ENCODE measurements around the gene PIEZO2. TPM values are rescaled to one million over a fixed set of nuclear protein-coding genes. Genes with fewer than 3 reads are reported as not detected.

Gene PIEZO2
- total RNA-seq, 1 experiment from 2014 or later: not detected

DNA sequence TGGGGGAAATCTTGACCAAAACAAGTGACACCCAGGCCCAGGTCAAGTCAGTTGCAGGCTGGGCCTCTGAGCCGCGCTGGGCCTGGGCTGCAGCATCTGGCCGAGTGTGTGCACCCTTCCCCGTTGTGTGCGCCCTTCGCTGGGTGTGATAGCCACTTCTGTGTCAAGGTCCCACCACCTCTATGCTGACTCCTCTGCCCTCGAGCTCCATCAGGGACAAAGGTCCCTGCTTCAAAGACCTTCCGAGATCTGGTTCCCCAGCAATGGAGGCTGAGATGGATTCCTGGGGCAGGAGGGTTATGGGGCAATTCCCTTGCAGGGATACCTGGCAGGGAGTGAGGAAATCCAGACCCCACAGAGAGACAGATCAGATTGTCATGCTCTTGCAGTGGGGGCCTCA, 93.6 kb downstream of the PIEZO2 start:
- Histone ChIP-seq H3K9me2 (replicated peaks; ENCODE audit: insufficient read depth, low read length) (no peaks in the 10 kb centered on the region), H4K20me1 (ENCODE audit: insufficient read depth, low read depth, low read length) (no peaks in the 10 kb centered on the region), H3K4me1 (ENCODE audit: low read length) (no peaks in the 10 kb centered on the region), H3K79me2 (ENCODE audit: low read length) (no peaks in the 10 kb centered on the region), H2AFZ (ENCODE audit: low read length) (no peak overlapping the region), H3K9ac (ENCODE audit: low read length) (no peak overlapping the region), H3K36me3 (ENCODE audit: insufficient read depth, low read length) (no peaks in the 10 kb centered on the region), H3K9me3 (ENCODE audit: low read length) (no peaks in the 10 kb centered on the region), H3K4me3 (ENCODE audit: low read length) (no peak overlapping the region), H3K27ac (ENCODE audit: low read length) (no peak overlapping the region), H3K4me2 (ENCODE audit: low read depth, low read length, poor library complexity, severe bottlenecking) (no peak overlapping the region), H3K27me3 (ENCODE audit: low read length) (no peaks in the 10 kb centered on the region)
- DNase-seq: no peak

GRCh38 chr18:11054497-11054896, 94.9 kb downstream of the PIEZO2 start:
- no peaks in the 10 kb centered on the region for H3K36me3 ChIP-seq (ENCODE audit: insufficient read depth, low read length)
- no peak overlapping the region for H3K9ac ChIP-seq (ENCODE audit: low read length)
- no peak overlapping the region for H3K4me2 ChIP-seq (ENCODE audit: low read depth, low read length, poor library complexity, severe bottlenecking)
- H2AFZ ChIP-seq (ENCODE audit: low read length): no peak overlapping the region
- H3K4me1 ChIP-seq (ENCODE audit: low read length): no peaks in the 10 kb centered on the region
- no peaks in the 10 kb centered on the region for H3K27me3 ChIP-seq (ENCODE audit: low read length)
- H3K9me2 ChIP-seq (replicated peaks; ENCODE audit: insufficient read depth, low read length): no peaks in the 10 kb centered on the region
- H3K4me3 ChIP-seq (ENCODE audit: low read length): no peak overlapping the region
- H3K9me3 ChIP-seq (ENCODE audit: low read length): no peaks in the 10 kb centered on the region
- no peaks in the 10 kb centered on the region for H4K20me1 ChIP-seq (ENCODE audit: insufficient read depth, low read depth, low read length)
- no peak for DNase-seq
- no peak overlapping the region for H3K27ac ChIP-seq (ENCODE audit: low read length)
- H3K79me2 ChIP-seq (ENCODE audit: low read length): no peaks in the 10 kb centered on the region

GRCh38 chr18:11053293-11053692, 96.1 kb downstream of the PIEZO2 start:
- no peaks in the 10 kb centered on the region for H3K9me2 ChIP-seq (replicated peaks; ENCODE audit: insufficient read depth, low read length)
- H3K9ac ChIP-seq (ENCODE audit: low read length): no peak overlapping the region
- H3K79me2 ChIP-seq (ENCODE audit: low read length): no peaks in the 10 kb centered on the region
- H3K27ac ChIP-seq (ENCODE audit: low read length): no peak overlapping the region
- no peak overlapping the region for H2AFZ ChIP-seq (ENCODE audit: low read length)
- H3K27me3 ChIP-seq (ENCODE audit: low read length): no peaks in the 10 kb centered on the region
- no peaks in the 10 kb centered on the region for H3K4me1 ChIP-seq (ENCODE audit: low read length)
- no peak for DNase-seq
- no peaks in the 10 kb centered on the region for H4K20me1 ChIP-seq (ENCODE audit: insufficient read depth, low read depth, low read length)
- H3K9me3 ChIP-seq (ENCODE audit: low read length): no peaks in the 10 kb centered on the region
- no peaks in the 10 kb centered on the region for H3K36me3 ChIP-seq (ENCODE audit: insufficient read depth, low read length)
- no peak overlapping the region for H3K4me2 ChIP-seq (ENCODE audit: low read depth, low read length, poor library complexity, severe bottlenecking)
- no peak overlapping the region for H3K4me3 ChIP-seq (ENCODE audit: low read length)

GRCh38 chr18:11052800-11053199, 96.6 kb downstream of the PIEZO2 start:
- Histone ChIP-seq H3K27me3 (ENCODE audit: low read length) (no peaks in the 10 kb centered on the region), H2AFZ (ENCODE audit: low read length) (no peak overlapping the region), H3K4me1 (ENCODE audit: low read length) (no peaks in the 10 kb centered on the region), H3K4me3 (ENCODE audit: low read length) (no peak overlapping the region), H4K20me1 (ENCODE audit: insufficient read depth, low read depth, low read length) (no peaks in the 10 kb centered on the region), H3K27ac (ENCODE audit: low read length) (no peak overlapping the region), H3K9me2 (replicated peaks; ENCODE audit: insufficient read depth, low read length) (no peaks in the 10 kb centered on the region), H3K9ac (ENCODE audit: low read length) (no peak overlapping the region), H3K36me3 (ENCODE audit: insufficient read depth, low read length) (no peaks in the 10 kb centered on the region), H3K9me3 (ENCODE audit: low read length) (no peaks in the 10 kb centered on the region), H3K79me2 (ENCODE audit: low read length) (no peaks in the 10 kb centered on the region), H3K4me2 (ENCODE audit: low read depth, low read length, poor library complexity, severe bottlenecking) (no peak overlapping the region)
- DNase-seq: no peak

DNA sequence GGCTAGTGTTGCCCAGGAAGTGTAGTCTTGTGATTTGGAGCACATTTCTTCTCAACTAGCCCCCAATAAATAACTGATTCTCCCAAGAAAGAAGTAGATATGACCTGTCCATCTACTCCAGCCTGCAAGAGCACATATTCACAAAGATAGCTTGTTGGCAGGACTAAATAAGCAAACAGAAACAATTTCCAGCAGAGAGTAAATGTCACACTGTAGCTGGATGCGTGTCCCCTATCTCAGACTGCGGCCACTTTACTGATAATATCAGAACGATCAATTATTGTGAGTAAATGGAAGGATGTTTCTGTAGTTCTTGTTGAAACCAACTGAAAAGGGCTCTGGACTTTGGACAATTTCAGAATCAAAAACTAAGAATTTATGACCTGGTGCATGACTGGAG, 97.9 kb downstream of the PIEZO2 start:
- no peaks in the 10 kb centered on the region for H3K4me1 ChIP-seq (ENCODE audit: low read length)
- no peaks in the 10 kb centered on the region for H3K9me3 ChIP-seq (ENCODE audit: low read length)
- no peaks in the 10 kb centered on the region for H3K36me3 ChIP-seq (ENCODE audit: insufficient read depth, low read length)
- no peak overlapping the region for H3K9ac ChIP-seq (ENCODE audit: low read length)
- no peak for DNase-seq
- no peaks in the 10 kb centered on the region for H4K20me1 ChIP-seq (ENCODE audit: insufficient read depth, low read depth, low read length)
- H3K27me3 ChIP-seq (ENCODE audit: low read length): no peaks in the 10 kb centered on the region
- no peak overlapping the region for H2AFZ ChIP-seq (ENCODE audit: low read length)
- H3K27ac ChIP-seq (ENCODE audit: low read length): no peak overlapping the region
- no peaks in the 10 kb centered on the region for H3K9me2 ChIP-seq (replicated peaks; ENCODE audit: insufficient read depth, low read length)
- H3K4me3 ChIP-seq (ENCODE audit: low read length): no peak overlapping the region
- no peak overlapping the region for H3K4me2 ChIP-seq (ENCODE audit: low read depth, low read length, poor library complexity, severe bottlenecking)
- H3K79me2 ChIP-seq (ENCODE audit: low read length): no peaks in the 10 kb centered on the region

- no peak for DNase-seq
- Histone ChIP-seq H2AFZ (ENCODE audit: low read length) (no peak overlapping the region), H4K20me1 (ENCODE audit: insufficient read depth, low read depth, low read length) (no peaks in the 10 kb centered on the region), H3K9me3 (ENCODE audit: low read length) (no peaks in the 10 kb centered on the region), H3K27me3 (ENCODE audit: low read length) (no peaks in the 10 kb centered on the region), H3K79me2 (ENCODE audit: low read length) (no peaks in the 10 kb centered on the region), H3K9me2 (replicated peaks; ENCODE audit: insufficient read depth, low read length) (no peaks in the 10 kb centered on the region), H3K4me3 (ENCODE audit: low read length) (no peak overlapping the region), H3K4me2 (ENCODE audit: low read depth, low read length, poor library complexity, severe bottlenecking) (no peak overlapping the region), H3K27ac (ENCODE audit: low read length) (no peak overlapping the region), H3K9ac (ENCODE audit: low read length) (no peak overlapping the region), H3K36me3 (ENCODE audit: insufficient read depth, low read length) (no peaks in the 10 kb centered on the region), H3K4me1 (ENCODE audit: low read length) (no peaks in the 10 kb centered on the region)
Observed at GRCh38 chr18:11050966-11051365, 98.4 kb downstream of the PIEZO2 start.

DNA sequence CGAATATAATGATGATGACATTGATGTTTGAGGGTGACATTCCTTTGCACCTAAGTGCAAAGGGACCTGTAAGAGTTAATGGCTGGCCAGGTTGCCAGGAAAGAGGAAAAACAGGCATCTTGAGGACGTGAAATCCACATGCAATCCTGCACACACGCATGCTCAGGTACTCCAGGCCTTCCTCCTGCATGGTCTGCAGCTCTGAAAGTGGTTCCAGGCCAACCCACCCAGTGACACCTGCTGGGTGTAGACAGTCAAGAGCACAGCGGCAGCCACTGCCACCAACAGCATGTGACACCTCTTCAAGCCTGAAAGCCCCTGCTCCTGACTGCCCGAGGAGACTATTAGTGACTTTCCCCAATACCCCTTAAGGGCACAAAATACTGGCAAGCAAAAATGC, 101.6 kb downstream of the PIEZO2 start:
- Histone ChIP-seq H3K4me3 (ENCODE audit: low read length) (no peak overlapping the region), H3K27me3 (ENCODE audit: low read length) (no peaks in the 10 kb centered on the region), H3K27ac (ENCODE audit: low read length) (no peak overlapping the region), H3K4me1 (ENCODE audit: low read length) (no peaks in the 10 kb centered on the region), H3K9me3 (ENCODE audit: low read length) (no peaks in the 10 kb centered on the region), H3K9ac (ENCODE audit: low read length) (no peak overlapping the region), H3K9me2 (replicated peaks; ENCODE audit: insufficient read depth, low read length) (no peaks in the 10 kb centered on the region), H2AFZ (ENCODE audit: low read length) (no peak overlapping the region), H3K36me3 (ENCODE audit: insufficient read depth, low read length) (no peaks in the 10 kb centered on the region), H3K79me2 (ENCODE audit: low read length) (no peaks in the 10 kb centered on the region), H3K4me2 (ENCODE audit: low read depth, low read length, poor library complexity, severe bottlenecking) (no peak overlapping the region), H4K20me1 (ENCODE audit: insufficient read depth, low read depth, low read length) (no peaks in the 10 kb centered on the region)
- no peak for DNase-seq

DNA sequence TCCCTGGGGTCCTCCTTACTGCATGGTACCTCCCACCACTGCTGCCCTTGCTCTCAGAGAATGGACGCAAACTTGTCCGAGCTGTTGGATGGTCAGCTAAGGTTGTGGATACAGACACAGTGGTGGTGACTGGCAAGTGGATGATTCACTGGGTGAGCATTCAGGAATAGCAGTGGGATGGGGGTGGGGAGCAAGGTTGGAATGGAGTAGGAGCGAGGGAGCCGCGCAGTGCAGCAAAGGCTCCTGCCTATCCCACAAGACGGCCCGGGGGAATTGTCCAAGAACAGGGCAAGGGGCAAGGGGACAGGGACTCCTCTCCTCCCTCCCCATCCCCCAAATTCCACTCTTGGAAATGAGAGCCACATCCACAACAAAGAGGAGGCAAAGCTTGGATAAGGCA, 102.2 kb downstream of the PIEZO2 start:
- no peaks in the 10 kb centered on the region for H3K79me2 ChIP-seq (ENCODE audit: low read length)
- H3K27ac ChIP-seq (ENCODE audit: low read length): no peak overlapping the region
- no peak overlapping the region for H3K4me3 ChIP-seq (ENCODE audit: low read length)
- H3K27me3 ChIP-seq (ENCODE audit: low read length): no peaks in the 10 kb centered on the region
- no peak for DNase-seq
- H3K36me3 ChIP-seq (ENCODE audit: insufficient read depth, low read length): no peaks in the 10 kb centered on the region
- no peaks in the 10 kb centered on the region for H3K9me3 ChIP-seq (ENCODE audit: low read length)
- H3K9me2 ChIP-seq (replicated peaks; ENCODE audit: insufficient read depth, low read length): no peaks in the 10 kb centered on the region
- no peak overlapping the region for H3K4me2 ChIP-seq (ENCODE audit: low read depth, low read length, poor library complexity, severe bottlenecking)
- no peaks in the 10 kb centered on the region for H3K4me1 ChIP-seq (ENCODE audit: low read length)
- H3K9ac ChIP-seq (ENCODE audit: low read length): no peak overlapping the region
- no peak overlapping the region for H2AFZ ChIP-seq (ENCODE audit: low read length)
- no peaks in the 10 kb centered on the region for H4K20me1 ChIP-seq (ENCODE audit: insufficient read depth, low read depth, low read length)

GRCh38 chr18:11046140-11046539, 103.2 kb downstream of the PIEZO2 start:
- H3K79me2 ChIP-seq (ENCODE audit: low read length): no peaks in the 10 kb centered on the region
- H3K9ac ChIP-seq (ENCODE audit: low read length): no peak overlapping the region
- no peak overlapping the region for H3K4me3 ChIP-seq (ENCODE audit: low read length)
- no peak for DNase-seq
- H2AFZ ChIP-seq (ENCODE audit: low read length): no peak overlapping the region
- no peaks in the 10 kb centered on the region for H3K9me3 ChIP-seq (ENCODE audit: low read length)
- no peaks in the 10 kb centered on the region for H4K20me1 ChIP-seq (ENCODE audit: insufficient read depth, low read depth, low read length)
- H3K27ac ChIP-seq (ENCODE audit: low read length): no peak overlapping the region
- H3K9me2 ChIP-seq (replicated peaks; ENCODE audit: insufficient read depth, low read length): no peaks in the 10 kb centered on the region
- H3K27me3 ChIP-seq (ENCODE audit: low read length): no peaks in the 10 kb centered on the region
- H3K4me1 ChIP-seq (ENCODE audit: low read length): no peaks in the 10 kb centered on the region
- no peak overlapping the region for H3K4me2 ChIP-seq (ENCODE audit: low read depth, low read length, poor library complexity, severe bottlenecking)
- no peaks in the 10 kb centered on the region for H3K36me3 ChIP-seq (ENCODE audit: insufficient read depth, low read length)
